ENCODE measurements around the gene CCDC126.
"Not testable (repeated sequence)": the region's sequence is repeated elsewhere in the genome, so short reads cannot be mapped to it uniquely, and the experiment has no call there.

The CCDC126 gene

GRCh38 chr7:23672033-23672432, 74.9 kb downstream of the CCDC126 start:
- Histone ChIP-seq H3K4me3 (no peak overlapping the region), H3K9me3 (ENCODE audit: low read depth, low read length) (0 out of 2 replicates have a peak, but pooled peaks cover 2% of the 10 kb centered on the region), H3K36me3 (ENCODE audit: insufficient read depth, low read length) (no peaks in the 10 kb centered on the region), H3K27ac (no peak overlapping the region), H3K9ac (ENCODE audit: insufficient read length) (no peak overlapping the region)
- TF ChIP-seq FOXP2 (optimal IDR thresholded peaks at IDR 0.05; ENCODE audit: control extremely low read depth, extremely low read length, insufficient read depth) (no peak), EZH2 (IDR thresholded peaks at IDR 0.05) (no peak), POLR2AphosphoS5 (IDR thresholded peaks at IDR 0.05; ENCODE audit: borderline replicate concordance, low read depth, low read length) (no peak)
- DNase-seq (ENCODE audit: low read depth, low spot score): no peak

DNA sequence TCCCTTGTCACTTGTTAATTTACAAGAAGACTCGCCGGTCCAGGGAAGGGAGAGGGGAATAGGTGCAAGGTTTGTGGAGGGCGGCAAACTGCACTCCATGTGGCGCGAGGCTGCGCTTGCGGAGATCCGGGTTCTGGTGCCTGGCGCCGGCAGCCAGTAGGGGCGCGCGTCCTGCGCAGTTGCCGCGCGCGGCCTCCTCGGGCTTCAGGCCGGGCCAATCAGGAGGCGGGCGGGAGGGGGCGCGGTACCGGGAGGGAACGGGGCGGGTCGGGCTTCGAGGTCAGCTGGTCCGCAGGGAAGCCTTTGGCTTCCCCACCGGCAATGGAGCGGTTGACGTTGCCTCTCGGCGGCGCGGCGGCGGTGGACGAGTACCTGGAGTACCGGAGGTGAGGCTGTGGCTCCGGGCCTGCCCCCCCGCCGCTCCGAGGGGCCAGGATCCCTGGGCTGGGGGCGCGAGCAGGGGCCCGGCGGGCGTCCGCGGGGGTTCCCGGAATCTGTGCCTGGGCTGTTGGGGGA, 82.8 kb downstream of the CCDC126 start, which contains the start of gene FAM221A:
TSS of gene FAM221A (plus strand) at position 302 of the 516 bp plus-strand sequence. CDS start at position 322, 20 bp downstream.
- H3K36me3 ChIP-seq (ENCODE audit: insufficient read depth, low read length): no peaks in the 10 kb centered on the region
- no peak within 1 kb of the TSS for H3K27ac ChIP-seq
- no peak within 1 kb of the TSS for H3K9ac ChIP-seq (ENCODE audit: insufficient read length)
- TF ChIP-seq POLR2AphosphoS5 (IDR thresholded peaks at IDR 0.05; ENCODE audit: borderline replicate concordance, low read depth, low read length) (no peak), EZH2 (IDR thresholded peaks at IDR 0.05) (no peak), FOXP2 (optimal IDR thresholded peaks at IDR 0.05; ENCODE audit: control extremely low read depth, extremely low read length, insufficient read depth) (no peak)
- DNase-seq (ENCODE audit: low read depth, low spot score): no peak
- 0 out of 2 replicates have a peak, but pooled peaks cover 2% of the 10 kb centered on the region for H3K9me3 ChIP-seq (ENCODE audit: low read depth, low read length)
- H3K4me3 ChIP-seq: no peak within 1 kb of the TSS

DNA sequence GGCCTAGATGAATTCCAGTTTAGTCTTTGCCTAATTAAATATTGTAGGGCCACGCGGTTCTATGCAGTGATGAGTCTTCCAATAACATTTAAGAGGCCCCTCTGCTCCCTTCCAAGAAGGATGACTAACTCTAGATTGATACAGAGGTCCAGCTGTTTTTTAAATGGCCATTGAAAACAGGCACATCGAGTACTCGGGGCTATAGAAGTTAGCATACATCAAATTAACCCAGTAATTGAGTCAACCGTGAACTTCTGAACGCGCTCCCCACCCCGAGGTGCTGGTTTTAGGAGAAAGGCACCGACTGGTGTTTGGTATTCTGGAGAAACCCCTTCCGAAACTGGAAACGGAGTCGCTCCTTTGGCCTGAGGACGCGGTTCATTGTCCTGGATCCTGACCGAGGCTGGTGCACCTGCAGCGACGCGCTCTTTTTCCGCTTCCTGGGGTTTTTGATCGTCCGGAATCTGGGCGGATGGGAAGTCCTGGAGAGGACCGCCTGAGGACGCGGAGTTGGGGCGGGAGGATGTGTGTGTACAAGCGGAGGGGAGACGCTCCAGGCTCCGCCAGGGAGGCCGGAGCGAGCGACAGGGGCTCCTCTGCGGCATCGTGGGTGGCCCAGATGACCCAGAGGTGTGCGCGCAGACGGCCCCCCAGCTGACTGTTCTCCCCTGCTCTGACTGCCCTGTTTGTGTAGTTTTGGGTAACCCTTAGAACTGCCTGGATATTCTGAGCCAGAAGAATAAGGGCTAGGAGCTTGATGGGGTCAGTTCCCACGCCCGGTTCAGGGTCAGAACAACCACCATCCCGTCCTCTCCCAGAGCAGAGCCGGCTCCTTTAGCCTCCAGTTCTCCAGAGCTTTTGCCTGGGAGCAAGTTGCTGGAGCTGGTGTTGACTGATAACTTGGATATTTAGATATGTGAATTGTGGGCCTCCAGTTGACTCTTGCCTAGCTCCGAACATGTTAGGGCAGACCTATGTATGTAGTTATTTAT, 83.5 kb downstream of the CCDC126 start:
- no peak for DNase-seq (ENCODE audit: low read depth, low spot score)
- no peaks in the 10 kb centered on the region for H3K9me3 ChIP-seq (ENCODE audit: low read depth, low read length)
- H3K4me3 ChIP-seq: no peak overlapping the region
- no peak overlapping the region for H3K9ac ChIP-seq (ENCODE audit: insufficient read length)
- TF ChIP-seq POLR2AphosphoS5 (IDR thresholded peaks at IDR 0.05; ENCODE audit: borderline replicate concordance, low read depth, low read length) (no peak), EZH2 (IDR thresholded peaks at IDR 0.05) (no peak), FOXP2 (optimal IDR thresholded peaks at IDR 0.05; ENCODE audit: control extremely low read depth, extremely low read length, insufficient read depth) (no peak)
- H3K36me3 ChIP-seq (ENCODE audit: insufficient read depth, low read length): no peaks in the 10 kb centered on the region
- H3K27ac ChIP-seq: no peak overlapping the region

GRCh38 chr7:23684041-23684440, 86.9 kb downstream of the CCDC126 start:
- H3K9me3 ChIP-seq (ENCODE audit: low read depth, low read length); H3K4me3 ChIP-seq; H3K27ac ChIP-seq; H3K36me3 ChIP-seq (ENCODE audit: insufficient read depth, low read length); DNase-seq (ENCODE audit: low read depth, low spot score); H3K9ac ChIP-seq (ENCODE audit: insufficient read length): not testable (repeated sequence)

GRCh38 chr7:23685731-23686130, 88.5 kb downstream of the CCDC126 start:
- no peak overlapping the region for H3K27ac ChIP-seq
- H3K4me3 ChIP-seq: no peak overlapping the region
- no peaks in the 10 kb centered on the region for H3K36me3 ChIP-seq (ENCODE audit: insufficient read depth, low read length)
- no peak for TF ChIP-seq POLR2AphosphoS5 (IDR thresholded peaks at IDR 0.05; ENCODE audit: borderline replicate concordance, low read depth, low read length)
- TF ChIP-seq FOXP2 (optimal IDR thresholded peaks at IDR 0.05; ENCODE audit: control extremely low read depth, extremely low read length, insufficient read depth): no peak
- TF ChIP-seq EZH2 (IDR thresholded peaks at IDR 0.05): no peak
- no peaks in the 10 kb centered on the region for H3K9me3 ChIP-seq (ENCODE audit: low read depth, low read length)
- DNase-seq (ENCODE audit: low read depth, low spot score): no peak
- H3K9ac ChIP-seq (ENCODE audit: insufficient read length): no peak overlapping the region

DNA sequence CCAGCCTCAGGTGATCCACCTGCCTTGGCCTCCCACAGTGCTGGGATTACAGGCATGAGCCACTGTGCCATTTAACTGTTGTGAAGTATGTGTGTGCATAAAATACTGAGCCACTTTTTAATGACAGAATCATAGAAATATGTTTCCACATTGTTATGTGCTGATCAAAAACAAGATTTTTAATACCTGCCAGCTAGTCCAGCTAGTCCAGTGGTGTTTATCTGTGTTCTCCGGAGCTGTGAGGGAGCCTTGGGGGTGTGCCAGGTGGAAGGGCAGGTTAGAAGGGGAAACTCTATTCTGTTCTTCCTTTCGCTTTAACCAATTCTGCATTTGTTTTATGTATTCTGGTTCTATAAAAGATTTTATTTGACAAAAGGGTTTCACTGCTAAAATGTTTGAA, 89.8 kb downstream of the CCDC126 start:
- TF ChIP-seq POLR2AphosphoS5 (IDR thresholded peaks at IDR 0.05; ENCODE audit: borderline replicate concordance, low read depth, low read length) (no peak), EZH2 (IDR thresholded peaks at IDR 0.05) (no peak), FOXP2 (optimal IDR thresholded peaks at IDR 0.05; ENCODE audit: control extremely low read depth, extremely low read length, insufficient read depth) (no peak)
- DNase-seq (ENCODE audit: low read depth, low spot score): no peak
- no peaks in the 10 kb centered on the region for H3K36me3 ChIP-seq (ENCODE audit: insufficient read depth, low read length)

GRCh38 chr7:23689165-23689564, 92.0 kb downstream of the CCDC126 start:
- Histone ChIP-seq H3K4me3 (no peak overlapping the region), H3K9me3 (ENCODE audit: low read depth, low read length) (no peaks in the 10 kb centered on the region), H3K36me3 (ENCODE audit: insufficient read depth, low read length) (no peaks in the 10 kb centered on the region), H3K9ac (ENCODE audit: insufficient read length) (no peak overlapping the region), H3K27ac (no peak overlapping the region)
- DNase-seq (ENCODE audit: low read depth, low spot score): no peak
- TF ChIP-seq FOXP2 (optimal IDR thresholded peaks at IDR 0.05; ENCODE audit: control extremely low read depth, extremely low read length, insufficient read depth) (no peak), POLR2AphosphoS5 (IDR thresholded peaks at IDR 0.05; ENCODE audit: borderline replicate concordance, low read depth, low read length) (no peak), EZH2 (IDR thresholded peaks at IDR 0.05) (no peak)

More for the DNA sequence above, 89.8 kb downstream of the CCDC126 start:
- Histone ChIP-seq H3K9me3 (ENCODE audit: low read depth, low read length) (no peaks in the 10 kb centered on the region), H3K27ac (no peak overlapping the region), H3K9ac (ENCODE audit: insufficient read length) (no peak overlapping the region), H3K4me3 (no peak overlapping the region)

GRCh38 chr7:23691320-23691719, 94.1 kb downstream of the CCDC126 start:
- no peak for TF ChIP-seq POLR2AphosphoS5 (IDR thresholded peaks at IDR 0.05; ENCODE audit: borderline replicate concordance, low read depth, low read length)
- no peak for TF ChIP-seq FOXP2 (optimal IDR thresholded peaks at IDR 0.05; ENCODE audit: control extremely low read depth, extremely low read length, insufficient read depth)
- TF ChIP-seq EZH2 (IDR thresholded peaks at IDR 0.05): no peak
- DNase-seq (ENCODE audit: low read depth, low spot score): no peak
- H3K9ac ChIP-seq (ENCODE audit: insufficient read length): no peak overlapping the region

More at GRCh38 chr7:23691320-23691719, 94.1 kb downstream of the CCDC126 start:
- Histone ChIP-seq H3K9me3 (ENCODE audit: low read depth, low read length) (no peaks in the 10 kb centered on the region), H3K4me3 (no peak overlapping the region), H3K27ac (no peak overlapping the region), H3K36me3 (ENCODE audit: insufficient read depth, low read length) (no peaks in the 10 kb centered on the region)

All from SK-N-MC (cell line).